ENCODE data around the gene ASIC5. TPM values are rescaled to one million over a fixed set of nuclear protein-coding genes. Genes with fewer than 3 reads are reported as not detected.

Gene ASIC5
- total RNA-seq, 2 donors from 2014 or later, result 0.15 TPM; not detected in 1

- Histone ChIP-seq H3K9me3 (no peaks in the 10 kb centered on the region), H3K27me3 (no peaks in the 10 kb centered on the region), H3K4me3 (no peak overlapping the region), H3K4me1 (no peaks in the 10 kb centered on the region), H3K9ac (ENCODE audit: low read depth in 2 of 2, low read length in 2 of 2) (no peak overlapping the region), H3K27ac (no peak overlapping the region), H3K36me3 (no peaks in the 10 kb centered on the region)
- intact Hi-C loops (cut with DNase I), result loop anchor here (5.0 kb wide), 1 partner anchor 344 kb away; no protein-coding TSS in a partner anchor
- TF ChIP-seq CTCF (IDR thresholded peaks at IDR 0.05), result no peak
- DNase-seq, result no peak
Observed at GRCh38 chr4:155785828-155786227, 80.2 kb downstream of the ASIC5 start.

- Histone ChIP-seq H3K9me3 (no peaks in the 10 kb centered on the region), H3K4me3 (no peak overlapping the region), H3K4me1 (no peaks in the 10 kb centered on the region), H3K36me3 (no peaks in the 10 kb centered on the region), H3K27ac (no peak overlapping the region), H3K9ac (ENCODE audit: low read depth in 2 of 2, low read length in 2 of 2) (no peak overlapping the region), H3K27me3 (no peaks in the 10 kb centered on the region)
- no peak for DNase-seq
- intact Hi-C loops (cut with DNase I), result loop anchor here (5.0 kb wide), 1 partner anchor 342 kb away; no protein-coding TSS in a partner anchor
- no peak for TF ChIP-seq CTCF (IDR thresholded peaks at IDR 0.05)
Observed at GRCh38 chr4:155784637-155785036, 81.4 kb downstream of the ASIC5 start.

GRCh38 chr4:155781249-155781831 is 84.7 kb downstream of the ASIC5 start:
- H3K4me1 ChIP-seq, result no peaks in the 10 kb centered on the region
- intact Hi-C loops (cut with DNase I), result no loop called here
- H3K4me3 ChIP-seq, result no peak overlapping the region
- no peaks in the 10 kb centered on the region for H3K9me3 ChIP-seq
- H3K27ac ChIP-seq, result no peak overlapping the region
- no peak overlapping the region for H3K9ac ChIP-seq (ENCODE audit: low read depth in 2 of 2, low read length in 2 of 2)
- no peaks in the 10 kb centered on the region for H3K27me3 ChIP-seq
- TF ChIP-seq CTCF (IDR thresholded peaks at IDR 0.05), result no peak
- no peaks in the 10 kb centered on the region for H3K36me3 ChIP-seq
- DNase-seq, result no peak

- TF ChIP-seq CTCF (IDR thresholded peaks at IDR 0.05), result no peak
- no peaks in the 10 kb centered on the region for H3K36me3 ChIP-seq
- H3K4me3 ChIP-seq, result no peak overlapping the region
- no peaks in the 10 kb centered on the region for H3K9me3 ChIP-seq
- intact Hi-C loops (cut with DNase I), result no loop called here
- no peak for DNase-seq
- no peak overlapping the region for H3K27ac ChIP-seq
- no peak overlapping the region for H3K9ac ChIP-seq (ENCODE audit: low read depth in 2 of 2, low read length in 2 of 2)
- H3K27me3 ChIP-seq, result no peaks in the 10 kb centered on the region
- H3K4me1 ChIP-seq, result no peaks in the 10 kb centered on the region
Observed at GRCh38 chr4:155780775-155781174, 85.3 kb downstream of the ASIC5 start.

Other genes with a start within 250 kb of the ASIC5 start
- gene GUCY1A1, start 199.4 kb downstream of the ASIC5 start, total RNA-seq, result 10 to 100 TPM in 1 of 2 donors, 1 to 10 TPM in 1; 2.0 to 14.7 TPM
- gene GUCY1B1, start 107.3 kb downstream of the ASIC5 start, total RNA-seq, result 1 to 10 TPM; 1.2 to 5.8 TPM
- gene TDO2, start 37.4 kb upstream of the ASIC5 start, total RNA-seq, result 1 to 10 TPM in 1 of 2 donors, under 1 TPM in 1; 0.27 to 1.4 TPM
- 10 to 100 TPM in 1 of 2 donors, 1 to 10 TPM in 1; 3.3 to 14.7 TPM for gene CTSO, start 87.6 kb upstream of the ASIC5 start, total RNA-seq